ENCODE data around the gene KRT79.

DNA sequence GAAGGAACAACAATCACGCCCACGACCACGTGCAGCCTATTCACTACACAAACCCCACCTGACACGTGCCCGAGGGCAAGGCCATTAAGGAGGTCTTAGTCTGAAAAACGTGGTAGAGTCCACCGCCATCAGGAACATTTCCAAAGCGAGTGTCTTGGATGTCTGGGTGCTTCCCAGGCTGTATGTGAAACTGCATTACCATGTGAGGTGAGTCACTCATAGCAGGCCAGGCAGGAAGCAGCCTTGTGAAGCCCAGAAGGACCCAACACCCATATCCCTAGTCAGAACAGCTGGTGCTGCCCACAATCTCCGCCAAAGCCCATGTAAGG is 3.3 kb upstream of the KRT79 start:
- TF ChIP-seq, protein P1, sequence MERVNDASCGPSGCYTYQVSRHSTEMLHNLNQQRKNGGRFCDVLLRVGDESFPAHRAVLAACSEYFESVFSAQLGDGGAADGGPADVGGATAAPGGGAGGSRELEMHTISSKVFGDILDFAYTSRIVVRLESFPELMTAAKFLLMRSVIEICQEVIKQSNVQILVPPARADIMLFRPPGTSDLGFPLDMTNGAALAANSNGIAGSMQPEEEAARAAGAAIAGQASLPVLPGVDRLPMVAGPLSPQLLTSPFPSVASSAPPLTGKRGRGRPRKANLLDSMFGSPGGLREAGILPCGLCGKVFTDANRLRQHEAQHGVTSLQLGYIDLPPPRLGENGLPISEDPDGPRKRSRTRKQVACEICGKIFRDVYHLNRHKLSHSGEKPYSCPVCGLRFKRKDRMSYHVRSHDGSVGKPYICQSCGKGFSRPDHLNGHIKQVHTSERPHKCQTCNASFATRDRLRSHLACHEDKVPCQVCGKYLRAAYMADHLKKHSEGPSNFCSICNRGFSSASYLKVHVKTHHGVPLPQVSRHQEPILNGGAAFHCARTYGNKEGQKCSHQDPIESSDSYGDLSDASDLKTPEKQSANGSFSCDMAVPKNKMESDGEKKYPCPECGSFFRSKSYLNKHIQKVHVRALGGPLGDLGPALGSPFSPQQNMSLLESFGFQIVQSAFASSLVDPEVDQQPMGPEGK (CRISPR knock-in tag; IDR thresholded peaks at IDR 0.05; ENCODE audit: borderline replicate concordance): no peak
- TF ChIP-seq, protein P2, sequence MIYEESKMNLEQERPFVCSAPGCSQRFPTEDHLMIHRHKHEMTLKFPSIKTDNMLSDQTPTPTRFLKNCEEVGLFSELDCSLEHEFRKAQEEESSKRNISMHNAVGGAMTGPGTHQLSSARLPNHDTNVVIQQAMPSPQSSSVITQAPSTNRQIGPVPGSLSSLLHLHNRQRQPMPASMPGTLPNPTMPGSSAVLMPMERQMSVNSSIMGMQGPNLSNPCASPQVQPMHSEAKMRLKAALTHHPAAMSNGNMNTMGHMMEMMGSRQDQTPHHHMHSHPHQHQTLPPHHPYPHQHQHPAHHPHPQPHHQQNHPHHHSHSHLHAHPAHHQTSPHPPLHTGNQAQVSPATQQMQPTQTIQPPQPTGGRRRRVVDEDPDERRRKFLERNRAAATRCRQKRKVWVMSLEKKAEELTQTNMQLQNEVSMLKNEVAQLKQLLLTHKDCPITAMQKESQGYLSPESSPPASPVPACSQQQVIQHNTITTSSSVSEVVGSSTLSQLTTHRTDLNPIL (CRISPR knock-in tag; IDR thresholded peaks at IDR 0.05; ENCODE audit: low read depth): no peak
- TF ChIP-seq RARB (CRISPR knock-in tag; IDR thresholded peaks at IDR 0.05) (no peak), ISL1 (CRISPR knock-in tag; IDR thresholded peaks at IDR 0.05) (no peak), ESRRG (CRISPR knock-in tag; IDR thresholded peaks at IDR 0.05) (no peak), ZFP30 (CRISPR knock-in tag; IDR thresholded peaks at IDR 0.05) (no peak), TCF4 (CRISPR knock-in tag; IDR thresholded peaks at IDR 0.05; ENCODE audit: borderline replicate concordance) (no peak), ZC3H10 (CRISPR knock-in tag; IDR thresholded peaks at IDR 0.05) (no peak), ZFP3 (CRISPR knock-in tag; IDR thresholded peaks at IDR 0.05) (no peak)
- TF ChIP-seq, protein P3, sequence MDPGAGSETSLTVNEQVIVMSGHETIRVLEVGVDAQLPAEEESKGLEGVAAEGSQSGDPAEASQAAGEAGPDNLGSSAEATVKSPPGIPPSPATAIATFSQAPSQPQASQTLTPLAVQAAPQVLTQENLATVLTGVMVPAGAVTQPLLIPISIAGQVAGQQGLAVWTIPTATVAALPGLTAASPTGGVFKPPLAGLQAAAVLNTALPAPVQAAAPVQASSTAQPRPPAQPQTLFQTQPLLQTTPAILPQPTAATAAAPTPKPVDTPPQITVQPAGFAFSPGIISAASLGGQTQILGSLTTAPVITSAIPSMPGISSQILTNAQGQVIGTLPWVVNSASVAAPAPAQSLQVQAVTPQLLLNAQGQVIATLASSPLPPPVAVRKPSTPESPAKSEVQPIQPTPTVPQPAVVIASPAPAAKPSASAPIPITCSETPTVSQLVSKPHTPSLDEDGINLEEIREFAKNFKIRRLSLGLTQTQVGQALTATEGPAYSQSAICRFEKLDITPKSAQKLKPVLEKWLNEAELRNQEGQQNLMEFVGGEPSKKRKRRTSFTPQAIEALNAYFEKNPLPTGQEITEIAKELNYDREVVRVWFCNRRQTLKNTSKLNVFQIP (CRISPR knock-in tag; IDR thresholded peaks at IDR 0.05; ENCODE audit: borderline replicate concordance, low read depth): no peak

Data from SK-N-SH treated with all-trans-retinoic acid at 6 μM for 48 hours (cell line).